GM19193 (cell line): ENCODE measurements around the gene MLLT11.

Experiments
- POLR2A ChIP-seq: IDR thresholded peaks from 4 replicates; pipeline ENCODE4 v1.6.1; 2011; ENCODE audit not compliant: insufficient read depth, insufficient read length; ENCODE audit errors: extremely low read depth

The MLLT11 gene, protein sequence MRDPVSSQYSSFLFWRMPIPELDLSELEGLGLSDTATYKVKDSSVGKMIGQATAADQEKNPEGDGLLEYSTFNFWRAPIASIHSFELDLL

DNA sequence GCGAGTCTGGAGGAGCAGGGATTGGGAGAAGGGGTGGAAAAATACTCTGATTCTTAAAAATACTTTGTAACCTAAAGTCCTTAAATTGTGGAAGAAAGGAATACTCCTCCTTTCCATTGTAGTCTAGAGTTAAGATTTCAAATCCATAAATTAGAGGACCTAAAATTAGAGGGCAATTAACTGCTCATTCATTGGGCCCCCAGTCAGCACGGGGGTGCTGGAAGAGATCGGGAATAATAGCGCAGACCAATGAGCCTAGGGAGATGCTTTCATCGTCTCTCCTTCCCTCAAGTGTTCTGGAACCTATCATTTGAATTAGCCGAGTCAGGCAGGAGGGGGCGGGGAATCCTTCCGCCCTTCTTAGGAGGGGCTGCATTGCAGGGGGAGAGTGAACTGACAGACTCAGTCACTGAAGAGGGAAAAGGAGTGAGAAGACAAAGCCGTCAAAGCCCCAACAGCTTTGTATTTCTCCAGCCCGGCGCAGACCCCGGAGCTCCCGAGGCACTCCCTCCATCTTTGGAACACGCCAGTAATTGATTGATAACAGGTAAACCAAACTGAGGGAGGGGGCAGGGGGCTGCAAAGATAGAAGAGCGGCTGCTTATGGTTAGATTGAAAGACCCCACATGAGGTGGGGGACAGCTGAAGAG, at the start of gene MLLT11:
Gene MLLT11 (plus strand): TSS at position 391 of the 650 bp plus-strand sequence. CDS start 6,828 bp downstream, outside the sequence.
- TF ChIP-seq POLR2A: peak; percentile 28

DNA sequence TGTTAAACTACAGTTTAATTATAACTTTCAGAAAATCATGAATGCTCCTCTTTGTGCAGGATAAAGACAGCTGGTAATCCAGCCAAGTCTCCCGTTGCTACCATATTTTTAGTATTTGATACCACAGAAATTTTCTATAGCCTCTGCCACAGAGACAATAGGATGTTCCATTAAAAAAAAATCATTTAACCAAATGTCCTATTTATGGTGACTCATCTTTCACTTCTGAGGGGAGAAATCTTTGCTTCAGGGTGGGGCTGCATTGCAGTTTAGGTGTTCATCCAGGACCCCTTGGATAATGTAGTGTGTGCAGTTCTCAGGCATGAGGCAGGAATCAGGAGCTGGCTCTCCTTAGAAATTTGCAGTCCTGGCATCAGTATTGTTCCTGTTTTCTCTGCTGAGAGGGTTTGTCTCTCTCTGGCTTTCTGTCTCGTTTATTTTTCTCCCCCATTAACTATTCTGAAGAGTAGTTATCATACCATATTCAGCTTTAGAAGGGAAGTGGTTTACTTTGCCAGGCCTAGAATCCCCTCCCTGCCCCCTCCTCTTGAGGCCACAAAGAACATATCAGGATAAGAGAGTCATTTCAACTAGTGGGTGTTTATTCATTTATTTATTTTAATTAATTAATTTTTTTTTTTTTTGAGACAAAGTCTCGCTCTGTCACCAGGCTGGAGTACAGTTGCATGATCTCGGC, 48.9 kb upstream of the MLLT11 start:
- no peak for TF ChIP-seq POLR2A

DNA sequence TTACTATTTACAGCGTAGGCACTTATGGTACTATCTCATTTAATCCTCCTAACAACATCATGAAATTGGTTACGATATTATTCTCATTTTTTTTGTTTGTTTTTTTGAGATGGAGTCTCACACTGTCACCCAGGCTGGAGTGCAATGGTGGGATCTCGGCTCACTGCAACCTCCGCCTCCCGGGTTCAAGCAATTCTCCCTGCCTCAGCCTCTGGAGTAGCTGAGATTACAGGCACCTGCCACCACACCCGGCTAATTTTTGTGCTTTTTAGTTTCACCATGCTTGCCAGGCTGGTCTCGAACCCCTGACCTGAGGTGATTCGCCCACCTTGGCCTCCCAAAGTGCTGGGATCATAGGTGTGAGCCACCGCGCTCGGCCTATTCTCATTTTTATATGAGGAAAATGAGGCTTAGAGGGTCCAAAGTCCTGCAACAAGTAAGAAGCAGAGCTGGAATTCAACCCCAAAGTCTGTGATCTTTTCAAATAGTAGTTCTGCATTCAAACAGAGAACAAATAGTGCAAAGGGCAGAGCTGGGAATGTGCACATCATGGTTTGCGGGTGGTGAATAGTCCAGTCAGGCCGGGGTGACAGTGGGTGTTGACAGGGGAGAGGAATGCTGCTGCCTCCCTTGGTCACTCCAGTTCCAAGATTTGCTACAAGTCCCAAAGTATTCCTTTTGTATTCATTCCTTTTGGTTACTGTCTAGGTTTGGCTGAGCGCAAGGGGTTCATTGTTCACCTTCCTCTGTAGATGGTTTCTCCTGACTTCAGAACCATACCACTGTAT, 47.3 kb upstream of the MLLT11 start:
- no peak for TF ChIP-seq POLR2A

DNA sequence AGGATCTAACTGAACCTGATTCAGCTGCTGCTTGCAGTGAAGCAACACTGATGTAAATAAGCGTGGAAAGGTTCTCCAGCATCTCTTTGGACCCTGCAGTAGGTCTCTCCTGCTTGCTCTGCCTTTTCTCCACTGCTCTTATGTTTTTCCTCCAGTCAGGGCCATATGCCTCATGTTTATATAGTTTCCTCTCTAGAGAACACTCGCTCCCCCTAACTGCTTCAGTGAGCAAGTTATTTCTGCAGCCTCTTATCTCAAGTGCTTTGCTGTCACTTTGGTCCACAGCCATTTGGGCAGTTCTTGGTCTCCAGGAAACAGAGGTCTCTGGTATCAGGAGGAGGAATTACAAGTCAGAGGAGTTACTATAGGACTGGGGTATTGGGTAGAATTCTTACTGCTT, 46.7 kb upstream of the MLLT11 start:
- TF ChIP-seq POLR2A: no peak

DNA sequence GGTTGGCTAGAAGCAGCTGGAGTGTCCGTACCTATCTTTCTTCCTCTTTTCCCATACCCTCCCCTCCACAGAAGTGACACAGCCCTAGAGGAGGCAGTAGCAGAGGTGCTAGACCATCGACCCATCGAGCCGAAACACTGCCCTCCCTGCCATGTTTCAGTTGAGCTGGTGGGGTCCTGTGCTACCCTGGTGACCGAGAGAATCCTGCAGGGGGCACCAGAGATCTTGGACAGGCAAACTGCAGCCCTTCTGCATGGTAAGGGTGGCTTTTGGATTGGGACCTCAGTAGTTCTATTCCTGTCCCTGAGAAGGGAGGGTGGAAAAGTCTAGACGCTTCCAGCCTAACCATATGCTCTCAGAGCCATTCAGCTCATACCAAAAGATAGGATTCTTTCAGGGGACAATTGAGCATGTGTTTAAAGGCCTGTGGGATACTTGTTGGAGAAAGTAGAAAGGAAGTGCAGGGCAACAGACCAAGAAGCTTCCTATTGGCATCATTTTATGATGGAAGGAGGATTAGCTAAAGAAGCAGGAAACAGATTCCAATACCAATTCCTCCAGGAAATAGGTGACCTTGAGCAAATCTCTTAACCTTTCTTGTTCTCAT, 35.6 kb upstream of the MLLT11 start:
- TF ChIP-seq POLR2A: no peak

DNA sequence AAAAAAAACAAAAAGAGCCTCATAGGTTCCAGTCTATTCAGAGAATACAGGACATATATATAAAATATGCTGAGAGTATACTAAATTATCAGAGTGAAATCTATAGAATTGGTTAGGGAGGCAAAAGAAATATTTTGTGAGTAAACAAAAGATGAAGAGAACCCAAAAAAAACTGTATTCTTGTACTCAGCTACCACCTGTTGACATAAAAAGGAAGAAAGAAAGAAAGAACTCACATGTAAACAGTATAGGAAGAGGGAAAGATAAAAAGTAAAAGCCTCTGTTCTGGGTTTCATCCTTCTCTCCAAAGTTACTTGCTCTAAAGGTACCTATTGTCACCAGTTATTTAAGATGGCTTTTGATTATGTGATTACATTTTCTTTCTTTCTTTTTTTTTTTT, 33.7 kb upstream of the MLLT11 start:
- no peak for TF ChIP-seq POLR2A

DNA sequence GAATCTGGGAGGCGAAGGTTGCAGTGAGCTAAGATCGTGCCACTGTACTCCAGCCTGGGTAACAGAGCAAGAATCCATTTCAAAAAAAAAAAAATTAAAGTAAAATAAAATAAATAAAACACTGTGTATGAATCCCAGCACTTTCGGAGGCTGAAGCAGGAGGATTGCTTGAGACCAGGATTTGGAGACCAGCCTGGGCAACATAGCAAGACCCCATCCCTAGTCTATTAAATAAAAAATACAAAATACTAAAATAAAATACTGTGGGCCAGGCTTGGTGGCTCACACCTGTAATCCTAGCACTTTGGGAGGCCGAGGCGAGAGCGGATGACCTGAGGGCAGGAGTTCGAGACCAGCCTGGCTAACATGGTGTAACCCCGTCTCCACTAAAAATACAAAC, 28.0 kb upstream of the MLLT11 start:
- TF ChIP-seq POLR2A: no peak

DNA sequence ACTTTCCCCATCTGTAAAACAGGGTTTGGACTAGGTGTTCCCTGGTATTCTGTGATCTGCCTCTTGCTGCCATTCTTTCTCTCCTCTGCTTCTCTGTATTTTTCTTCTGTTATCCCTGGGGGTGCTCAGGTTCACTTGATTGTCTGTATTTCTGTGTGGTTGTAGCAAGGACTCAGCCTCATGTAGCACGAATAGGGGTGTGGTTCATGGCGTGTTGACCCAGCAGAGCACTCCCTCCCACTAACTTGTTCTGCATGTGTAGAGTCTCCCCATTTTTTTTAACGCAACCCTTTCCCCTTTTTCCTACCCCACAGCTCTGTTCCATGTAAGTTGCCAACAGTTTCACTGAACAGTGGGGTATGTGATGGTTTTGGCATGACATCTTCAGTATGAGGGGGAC, 25.0 kb upstream of the MLLT11 start:
- TF ChIP-seq POLR2A: no peak

DNA sequence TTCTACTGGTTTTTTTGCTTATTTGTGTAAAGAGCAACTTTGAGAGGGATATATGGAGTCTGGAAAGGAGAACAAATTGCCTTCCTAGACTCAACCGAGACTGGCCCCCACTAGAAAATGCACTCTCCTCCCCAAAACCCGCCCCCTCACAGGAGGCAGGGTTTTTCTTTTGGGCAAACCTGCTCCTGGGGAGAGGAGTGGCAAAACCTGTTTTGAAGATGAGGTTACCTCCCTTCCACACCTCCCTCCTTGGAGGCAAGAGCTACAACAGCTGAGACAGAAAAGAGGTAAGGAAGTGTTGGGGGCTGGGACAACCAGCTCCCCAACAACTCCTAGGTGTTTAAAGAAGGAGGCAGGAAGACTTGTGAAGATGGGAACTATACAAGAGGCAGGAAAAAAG, 23.8 kb upstream of the MLLT11 start, which contains the start of gene BNIPL:
Gene BNIPL (plus strand): TSS at position 231 of the 400 bp plus-strand sequence. CDS start 140 bp downstream, at position 371.
- TF ChIP-seq POLR2A: no peak

DNA sequence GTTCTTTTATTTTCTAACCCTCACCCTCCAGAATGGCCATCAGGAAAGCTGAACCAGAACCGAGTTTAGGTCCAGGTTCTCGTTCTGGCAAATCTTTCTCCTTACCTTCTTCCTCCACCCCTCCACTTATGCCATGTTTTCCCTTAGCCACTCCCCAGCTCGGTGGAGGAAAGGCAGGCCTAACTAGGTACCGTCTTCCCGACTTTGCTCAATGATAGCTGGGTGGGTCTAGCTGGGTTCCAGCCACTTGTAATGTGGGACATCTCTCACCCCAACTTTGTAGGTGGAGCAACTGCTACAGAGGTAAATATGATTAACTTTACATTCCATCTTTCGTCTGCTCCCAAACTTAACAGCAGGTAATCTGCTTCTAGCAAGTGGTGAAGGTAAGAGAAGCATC, 23.2 kb upstream of the MLLT11 start:
- TF ChIP-seq POLR2A: no peak

DNA sequence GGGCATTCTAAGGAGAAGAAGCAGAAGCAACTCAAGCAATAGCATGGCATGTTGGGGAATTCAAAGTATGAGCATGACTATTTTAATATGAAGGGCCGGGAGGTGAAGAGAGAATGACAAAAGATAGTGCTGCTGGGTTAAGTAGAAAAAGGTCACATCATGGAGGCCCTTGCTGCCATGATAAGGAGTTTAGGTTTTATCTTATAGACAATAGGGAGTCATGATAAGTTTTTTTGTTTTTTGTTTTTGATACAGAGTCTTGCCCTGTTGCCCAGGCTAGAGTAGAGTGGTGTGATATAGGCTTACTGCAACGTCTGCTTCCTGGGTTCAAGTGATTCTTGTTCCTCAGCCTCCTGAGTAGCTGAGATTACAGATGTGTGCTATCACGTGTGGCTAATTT, 20.7 kb upstream of the MLLT11 start:
- no peak for TF ChIP-seq POLR2A

DNA sequence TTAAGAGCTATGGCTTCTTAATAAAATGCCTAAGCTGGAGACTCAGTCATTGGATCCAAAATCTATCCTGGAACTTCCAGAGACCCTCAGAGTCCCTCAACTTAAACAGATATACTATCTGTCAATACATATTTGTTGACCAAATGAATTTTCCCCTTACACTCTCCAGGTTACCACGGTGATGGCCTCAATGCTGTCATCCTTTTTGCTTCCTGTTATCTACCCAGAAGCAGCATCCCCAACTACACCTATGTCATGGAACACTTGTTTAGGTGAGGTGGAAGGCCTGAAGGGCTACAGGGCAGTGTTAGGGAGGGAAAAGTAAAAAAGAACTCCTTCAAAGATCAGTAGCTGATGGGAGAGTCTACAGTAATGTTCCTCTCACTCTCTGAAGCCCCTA, 17.0 kb upstream of the MLLT11 start:
- no peak for TF ChIP-seq POLR2A

DNA sequence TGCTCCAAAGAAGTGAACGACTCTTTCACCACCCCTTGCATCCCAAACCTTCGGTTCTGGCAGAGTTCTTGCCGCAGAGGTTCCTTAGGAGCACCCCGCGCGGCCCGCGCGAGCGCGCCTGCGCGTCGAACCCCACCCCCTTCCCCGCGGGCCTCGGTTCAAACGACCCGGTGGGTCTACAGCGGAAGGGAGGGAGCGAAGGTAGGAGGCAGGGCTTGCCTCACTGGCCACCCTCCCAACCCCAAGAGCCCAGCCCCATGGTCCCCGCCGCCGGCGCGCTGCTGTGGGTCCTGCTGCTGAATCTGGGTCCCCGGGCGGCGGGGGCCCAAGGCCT, 12.6 kb upstream of the MLLT11 start, which contains the start of gene C1orf56:
Gene C1orf56 (plus strand): TSS at position 161 of the 334 bp plus-strand sequence. CDS start 97 bp downstream, at position 258.
- peak; percentile 57 for TF ChIP-seq POLR2A

DNA sequence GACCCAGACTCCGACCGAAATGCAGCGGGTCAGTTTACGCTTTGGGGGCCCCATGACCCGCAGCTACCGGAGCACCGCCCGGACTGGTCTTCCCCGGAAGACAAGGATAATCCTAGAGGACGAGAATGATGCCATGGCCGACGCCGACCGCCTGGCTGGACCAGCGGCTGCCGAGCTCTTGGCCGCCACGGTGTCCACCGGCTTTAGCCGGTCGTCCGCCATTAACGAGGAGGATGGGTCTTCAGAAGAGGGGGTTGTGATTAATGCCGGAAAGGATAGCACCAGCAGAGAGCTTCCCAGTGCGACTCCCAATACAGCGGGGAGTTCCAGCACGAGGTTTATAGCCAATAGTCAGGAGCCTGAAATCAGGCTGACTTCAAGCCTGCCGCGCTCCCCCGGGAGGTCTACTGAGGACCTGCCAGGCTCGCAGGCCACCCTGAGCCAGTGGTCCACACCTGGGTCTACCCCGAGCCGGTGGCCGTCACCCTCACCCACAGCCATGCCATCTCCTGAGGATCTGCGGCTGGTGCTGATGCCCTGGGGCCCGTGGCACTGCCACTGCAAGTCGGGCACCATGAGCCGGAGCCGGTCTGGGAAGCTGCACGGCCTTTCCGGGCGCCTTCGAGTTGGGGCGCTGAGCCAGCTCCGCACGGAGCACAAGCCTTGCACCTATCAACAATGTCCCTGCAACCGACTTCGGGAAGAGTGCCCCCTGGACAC, 12.1 kb upstream of the MLLT11 start:
- peak; percentile 44 for TF ChIP-seq POLR2A
